K562 (cell line): ENCODE results near the gene SLC1A3. TPM values are rescaled to one million over a fixed set of nuclear protein-coding genes. Genes with fewer than 3 reads are reported as not detected.

Experiments
- ATAC-seq: fragments of 200-7000 bp; cut with Tn5 transposase; 3 replicates; pipeline ENCODE4 v1.9.1; 2020; ENCODE audit warnings: moderate library complexity
- BruUV-seq: library from RNA; stranded (reverse); fragments of 400-500 nt; replicated peaks from 2 replicates; lab custom pipeline; 2021; lab: Mats Ljungman, UMichigan
- CTCF ChIA-PET: fragments of 300-600 bp; formaldehyde crosslinking; extraction: SDS; loops from one replicate; lab custom pipeline; 2021; ENCODE audit warnings: low intra/inter-chr PET ratio; lab: Yijun Ruan, JAX
- POLR2A ChIA-PET: fragments of 300-600, 350-650 bp; sonication (Branson Sonifier 250); formaldehyde crosslinking; extraction: SDS; loops from one replicate; lab custom pipeline; 2021; ENCODE audit warnings: antibody characterized with exemption, inconsistent platforms; lab: Yijun Ruan, JAX
- DNase-seq, 4 experiments: peaks; one replicate each; pipeline versions ENCODE4 v3.0.0 to v3.0.0-alpha.2; 2011 to 2018; ENCODE audit warnings: low spot score in 3 of 4, mixed read lengths in 3 of 4; ENCODE audit errors: extremely low read depth in 1 of 4
- FAIRE-seq: peaks from 2 replicates; lab custom pipeline; 2011; peaks lifted over from hg19 to GRCh38; lab: Jason Lieb, UNC
- H2AFZ ChIP-seq: 2 replicates; pipeline ENCODE4 v1.6.0; 2011; ENCODE audit warnings: low read depth, low read length, control low read depth, inconsistent platforms
- H3K27ac ChIP-seq: fragments of 200-600 bp; 3 replicates; pipeline ENCODE4 v1.8.0; 2011; ENCODE audit warnings: low read depth, mild to moderate bottlenecking, control low read depth, inconsistent platforms, low read length, moderate library complexity, mixed read lengths; ENCODE audit errors: extremely low read depth
- H3K27me3 ChIP-seq, 2 experiments: fragments of 300-600 bp in 1 of 2; 2 replicates in 1 of 2; 3 replicates in 1 of 2; pipeline versions ENCODE4 v1.6.0 to v1.8.0; 2011; ENCODE audit warnings: inconsistent platforms in 2 of 2, low read length in 2 of 2, mild to moderate bottlenecking in 1 of 2, mixed read lengths in 1 of 2, moderate library complexity in 1 of 2; ENCODE audit not compliant: control insufficient read depth in 2 of 2, insufficient read depth in 2 of 2
- H3K36me3 ChIP-seq: fragments of 300-600 bp; 3 replicates; pipeline ENCODE4 v1.8.0; 2011; ENCODE audit warnings: mild to moderate bottlenecking, low read length, inconsistent platforms; ENCODE audit not compliant: control insufficient read depth, insufficient read depth
- H3K4me1 ChIP-seq, 2 experiments: fragments of 200-600 bp in 1 of 2; replicated peaks in 1 of 2; 2 replicates in 1 of 2; 3 replicates in 1 of 2; pipeline versions ENCODE4 v1.5.1 to v1.8.0; 2011; ENCODE audit warnings: inconsistent platforms in 2 of 2, low read length in 2 of 2, mild to moderate bottlenecking in 1 of 2, mixed read lengths in 1 of 2, moderate library complexity in 1 of 2; ENCODE audit not compliant: control insufficient read depth in 2 of 2, insufficient read depth in 2 of 2
- H3K4me2 ChIP-seq: 2 replicates; pipeline ENCODE4 v1.6.1; 2011; ENCODE audit warnings: low read length, control low read depth, inconsistent platforms, mixed read lengths; ENCODE audit not compliant: insufficient read depth
- H3K4me3 ChIP-seq: fragments of 200-600 bp; sonication (generic), shearing (Covaris generic); 2 replicates; pipeline ENCODE4 v1.5.1; 2016; ENCODE audit warnings: control low read depth, inconsistent platforms
- H3K79me2 ChIP-seq: fragments of 200-600 bp; 3 replicates; pipeline ENCODE4 v1.8.0; 2011; ENCODE audit warnings: low read length, inconsistent platforms; ENCODE audit not compliant: control insufficient read depth, insufficient read depth
- H3K9ac ChIP-seq, 2 experiments: 2 replicates each; pipeline versions ENCODE4 v1.6.0 to v1.6.1; 2011; ENCODE audit warnings: low read depth in 2 of 2, low read length in 2 of 2, control low read depth in 1 of 2, inconsistent platforms in 1 of 2, mild to moderate bottlenecking in 1 of 2, mixed read lengths in 1 of 2; ENCODE audit not compliant: insufficient read depth in 1 of 2
- H3K9me1 ChIP-seq: one replicate; pipeline ENCODE4 v1.6.0; 2011; ENCODE audit warnings: inconsistent platforms, mild to moderate bottlenecking, low read length, moderate library complexity; ENCODE audit not compliant: control insufficient read depth, insufficient read depth
- H3K9me3 ChIP-seq: replicated peaks from 2 replicates; pipeline ENCODE4 v1.5.1; 2011; ENCODE audit warnings: low read depth, low read length, inconsistent platforms; ENCODE audit not compliant: control insufficient read depth, insufficient read depth
- H4K20me1 ChIP-seq: replicated peaks from 2 replicates; pipeline ENCODE4 v1.6.1; 2011; ENCODE audit warnings: low read length, inconsistent platforms, mixed read lengths; ENCODE audit not compliant: control insufficient read depth, insufficient read depth
- ATF7 ChIP-seq: fragments of 450-650 bp; IDR thresholded peaks from 2 replicates; pipeline ENCODE4 v1.7.1; 2014; ENCODE audit warnings: mild to moderate bottlenecking, moderate library complexity
- GATAD2B ChIP-seq: fragments of 450-650 bp; IDR thresholded peaks from 2 replicates; pipeline ENCODE4 v1.6.1; 2017; ENCODE audit warnings: mild to moderate bottlenecking, borderline replicate concordance
- JUN ChIP-seq, 2 experiments: sonication (generic) in 1 of 2; formaldehyde crosslinking in 1 of 2; IDR thresholded peaks; 2 replicates each; pipeline versions ENCODE4 v1.6.1 to v1.8.0; 2012 to 2022; ENCODE audit warnings: borderline replicate concordance in 2 of 2, mild to moderate bottlenecking in 2 of 2, improper control_type of control experiment in 1 of 2, low read depth in 1 of 2, low read length in 1 of 2, missing genetic modification reagents in 1 of 2
- PCBP1 ChIP-seq: fragments of 200-400 bp; formaldehyde crosslinking; IDR thresholded peaks from 2 replicates; pipeline ENCODE4 v1.6.1; 2018; ENCODE audit warnings: mild to moderate bottlenecking, low read depth, low read length; ENCODE audit not compliant: poor library complexity, severe bottlenecking
- PHF20 ChIP-seq: fragments of 450-650 bp; IDR thresholded peaks from 2 replicates; pipeline ENCODE4 v1.6.1; 2018; ENCODE audit not compliant: partially characterized antibody
- ZFX ChIP-seq: sonication (generic); formaldehyde crosslinking; IDR thresholded peaks from 2 replicates; pipeline ENCODE4 v1.8.0; 2022; ENCODE audit warnings: mild to moderate bottlenecking, missing genetic modification reagents, moderate library complexity
- ZNF140 ChIP-seq: fragments of 250-450 bp; sonication (Bioruptor Pico); IDR thresholded peaks from 2 replicates; pipeline ENCODE4 v1.8.0; 2021; ENCODE audit warnings: moderate library complexity, mild to moderate bottlenecking, inconsistent platforms
- WGBS: fragments of 100-300 bp; shearing (Covaris generic); methylation state at CpG from one replicate; pipeline ENCODE4 v1.1.6; 2016; ENCODE audit warnings: low coverage, mixed read lengths; ENCODE audit not compliant: insufficient coverage; ENCODE audit errors: missing lambda C conversion rate; 5-methylcytosine and 5-hydroxymethylcytosine counted together
- in situ Hi-C: fragments of 300-500 bp; cut with MboI; formaldehyde crosslinking; loops from 4 replicates; pipeline ENCODE4 v1.15.0; 2018; ENCODE audit warnings: inconsistent platforms, mixed read lengths
- intact Hi-C: fragments of 100-400 bp; cut with micrococcal nuclease; formaldehyde crosslinking; loops from 2 replicates; pipeline ENCODE4 v1.14.2; 2022
- polyA plus RNA-seq, 8 experiments: library from polyadenylated mRNA; depleted of rRNA in 4 of 8; stranded (reverse) in 5 of 8; unstranded in 3 of 8; fragments of >200 nt; fragmentation: Nextera tagmentation in 2 of 8; fragmentation: Illumina TruSeq in 1 of 8; extraction: Ambion mirVana in 2 of 8; extraction: Trizol in 1 of 8; gene quantifications; 2 replicates each; pipeline versions ENCODE4 v1.2.1 to v1.2.3, GENCODE V29; 2011 to 2014; ENCODE audit warnings: inconsistent platforms in 1 of 8, missing spikeins in 1 of 8
- total RNA-seq, 7 experiments: library from RNA; depleted of rRNA in 6 of 7; stranded (reverse); fragments of >200 nt in 6 of 7; fragmentation: Illumina TruSeq in 2 of 7; extraction: Trizol in 2 of 7; gene quantifications; 2 replicates each; pipeline versions ENCODE4 v1.2.1 to v1.2.3, GENCODE V29; 2011 to 2021; ENCODE audit warnings: low replicate concordance in 1 of 7
- TF ChIP-seq, protein P1 (sequence below): fragments of 250-450 bp; sonication (Bioruptor Pico); IDR thresholded peaks from 2 replicates; pipeline ENCODE4 v1.9.0; 2021; ENCODE audit warnings: mild to moderate bottlenecking
- TF ChIP-seq, protein P2 (sequence below): fragments of 150-350 bp; IDR thresholded peaks from 2 replicates; pipeline ENCODE4 v1.6.1; 2014; ENCODE audit warnings: low read depth, mild to moderate bottlenecking, low read length, borderline replicate concordance

SLC1A3 gene
- total and polyA plus RNA-seq, 9 of the 15 experiments (the other 6 are each of a cell fraction or from before 2014, with no cell fraction given) = 0.13 TPM; not detected in 8

DNA sequence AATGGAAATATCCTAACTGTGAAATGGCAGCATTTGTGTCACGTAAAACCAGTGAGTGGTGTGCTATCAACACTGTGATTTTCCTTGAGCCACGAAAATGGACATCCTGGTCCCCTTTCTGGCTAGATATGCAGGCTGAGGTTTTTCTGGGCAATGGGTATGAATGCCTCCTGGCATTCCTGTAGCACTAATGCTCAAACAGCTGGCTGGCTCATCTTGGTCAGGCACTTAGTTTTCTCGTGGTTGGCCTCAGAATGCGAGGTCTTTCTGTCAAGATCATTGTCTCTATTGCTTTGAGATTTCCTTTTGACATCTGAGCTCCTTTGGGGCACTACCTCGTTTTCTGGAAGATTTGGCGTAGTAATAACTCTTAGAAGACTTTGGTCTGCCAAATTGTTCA lies 15.6 kb downstream of the SLC1A3 start:
- peaks cover 11 to 17% of the 10 kb centered on the region in 2 experiments for H3K27me3 ChIP-seq
- H2AFZ ChIP-seq = no peak overlapping the region
- DNase-seq (no peak), ATAC-seq (no peak), FAIRE-seq (no peak)
- H3K9ac ChIP-seq = no peak overlapping the region
- H3K9me1 ChIP-seq = no peaks in the 10 kb centered on the region
- H3K4me1 ChIP-seq = no peaks in the 10 kb centered on the region
- no TSS peak for BruUV-seq
- CTCF ChIA-PET = no interaction called here
- H4K20me1 ChIP-seq = no peaks in the 10 kb centered on the region
- H3K9me3 ChIP-seq = no peaks in the 10 kb centered on the region
- in situ Hi-C loops = no loop called here
- POLR2A ChIA-PET = no interaction called here
- intact Hi-C loops = no loop called here
- no peak overlapping the region for H3K27ac ChIP-seq
- WGBS = under 1% methylated on average over 6 of the region's 6 CpGs
- no peak overlapping the region for H3K4me2 ChIP-seq
- H3K36me3 ChIP-seq = no peaks in the 10 kb centered on the region
- no peak overlapping the region for H3K4me3 ChIP-seq
- no peaks in the 10 kb centered on the region for H3K79me2 ChIP-seq
- TF ChIP-seq PHF20 (no peak), ZFX (CRISPR knock-in tag) (no peak), JUN (IDR thresholded peaks at IDR 0.05; ENCODE audit: borderline replicate concordance, low read depth, low read length) (no peak), JUN (CRISPR knock-in tag; IDR thresholded peaks at IDR 0.05; ENCODE audit: borderline replicate concordance) (no peak)
- TF ChIP-seq, protein P1, sequence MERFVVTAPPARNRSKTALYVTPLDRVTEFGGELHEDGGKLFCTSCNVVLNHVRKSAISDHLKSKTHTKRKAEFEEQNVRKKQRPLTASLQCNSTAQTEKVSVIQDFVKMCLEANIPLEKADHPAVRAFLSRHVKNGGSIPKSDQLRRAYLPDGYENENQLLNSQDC (CRISPR knock-in tag) = no peak

GRCh38 chr5:36623832-36624231 lies 17.4 kb downstream of the SLC1A3 start:
- Histone ChIP-seq H4K20me1 (no peaks in the 10 kb centered on the region), H3K9me1 (no peaks in the 10 kb centered on the region), H3K36me3 (no peaks in the 10 kb centered on the region), H2AFZ (no peak overlapping the region), H3K4me1 (no peaks in the 10 kb centered on the region), H3K9ac (no peak overlapping the region), H3K4me2 (no peak overlapping the region), H3K9me3 (no peaks in the 10 kb centered on the region), H3K4me3 (no peak overlapping the region), H3K27ac (no peak overlapping the region), H3K79me2 (no peaks in the 10 kb centered on the region), H3K27me3 (peaks cover 8 to 16% of the 10 kb centered on the region in 2 experiments)
- intact Hi-C loops (no loop called here), in situ Hi-C loops (no loop called here)
- 1% methylated on average over 9 of the region's 9 CpGs for WGBS
- TF ChIP-seq, protein P2, sequence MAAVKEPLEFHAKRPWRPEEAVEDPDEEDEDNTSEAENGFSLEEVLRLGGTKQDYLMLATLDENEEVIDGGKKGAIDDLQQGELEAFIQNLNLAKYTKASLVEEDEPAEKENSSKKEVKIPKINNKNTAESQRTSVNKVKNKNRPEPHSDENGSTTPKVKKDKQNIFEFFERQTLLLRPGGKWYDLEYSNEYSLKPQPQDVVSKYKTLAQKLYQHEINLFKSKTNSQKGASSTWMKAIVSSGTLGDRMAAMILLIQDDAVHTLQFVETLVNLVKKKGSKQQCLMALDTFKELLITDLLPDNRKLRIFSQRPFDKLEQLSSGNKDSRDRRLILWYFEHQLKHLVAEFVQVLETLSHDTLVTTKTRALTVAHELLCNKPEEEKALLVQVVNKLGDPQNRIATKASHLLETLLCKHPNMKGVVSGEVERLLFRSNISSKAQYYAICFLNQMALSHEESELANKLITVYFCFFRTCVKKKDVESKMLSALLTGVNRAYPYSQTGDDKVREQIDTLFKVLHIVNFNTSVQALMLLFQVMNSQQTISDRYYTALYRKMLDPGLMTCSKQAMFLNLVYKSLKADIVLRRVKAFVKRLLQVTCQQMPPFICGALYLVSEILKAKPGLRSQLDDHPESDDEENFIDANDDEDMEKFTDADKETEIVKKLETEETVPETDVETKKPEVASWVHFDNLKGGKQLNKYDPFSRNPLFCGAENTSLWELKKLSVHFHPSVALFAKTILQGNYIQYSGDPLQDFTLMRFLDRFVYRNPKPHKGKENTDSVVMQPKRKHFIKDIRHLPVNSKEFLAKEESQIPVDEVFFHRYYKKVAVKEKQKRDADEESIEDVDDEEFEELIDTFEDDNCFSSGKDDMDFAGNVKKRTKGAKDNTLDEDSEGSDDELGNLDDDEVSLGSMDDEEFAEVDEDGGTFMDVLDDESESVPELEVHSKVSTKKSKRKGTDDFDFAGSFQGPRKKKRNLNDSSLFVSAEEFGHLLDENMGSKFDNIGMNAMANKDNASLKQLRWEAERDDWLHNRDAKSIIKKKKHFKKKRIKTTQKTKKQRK = no peak
- TF ChIP-seq GATAD2B (no peak), PCBP1 (no peak), ZNF140 (CRISPR knock-in tag) (no peak), ATF7 (no peak)
- CTCF ChIA-PET = no interaction called here
- FAIRE-seq (no peak), ATAC-seq (no peak), DNase-seq (no peak)
- POLR2A ChIA-PET = interaction anchor here (0.6 to 1.3 kb wide), 2 partner anchors 12 to 689 kb away, joined by 3 to 5 read pairs; no protein-coding TSS in a partner anchor
- BruUV-seq = no TSS peak
